Measurements from ENCODE around the gene IL11. TPM values are rescaled to one million over a fixed set of nuclear protein-coding genes. Genes with fewer than 3 reads are reported as not detected.

IL11 gene
- total RNA-seq, 6 experiments from 2014 or later = not detected

GRCh38 chr19:55358943-55359908 lies 11.0 kb downstream of the IL11 start:
- 58% methylated on average over 11 of the region's 32 CpGs for WGBS (ENCODE audit: insufficient coverage, low coverage, low lambda C conversion rate, missing lambda C conversion rate)
- no peaks in the 10 kb centered on the region for H3K27me3 ChIP-seq

GRCh38 chr19:55358493-55358892 lies 11.8 kb downstream of the IL11 start:
- no peaks in the 10 kb centered on the region for H3K36me3 ChIP-seq
- H3K27ac ChIP-seq = no peak overlapping the region
- no peak for ATAC-seq
- no peak overlapping the region for H3K4me3 ChIP-seq
- peaks cover 0 to 3% (median 0%) of the 10 kb centered on the region in 4 donors for H3K4me1 ChIP-seq
- no peak for DNase-seq
- intact Hi-C loops (cut with DNase I) = no loop called here
- WGBS (ENCODE audit: insufficient coverage, low coverage, low lambda C conversion rate, missing lambda C conversion rate) = 87% methylated on average over 7 of the region's 19 CpGs
- H3K27me3 ChIP-seq = peaks cover 0 to 3% of the 10 kb centered on the region in 2 donors
- TF ChIP-seq CTCF (IDR thresholded peaks at IDR 0.05) (no peak), POLR2A (IDR thresholded peaks at IDR 0.05) (no peak)
- no peaks in the 10 kb centered on the region for H3K9me3 ChIP-seq

More at GRCh38 chr19:55358943-55359908, 11.0 kb downstream of the IL11 start:
- Histone ChIP-seq H3K36me3 (no peaks in the 10 kb centered on the region), H3K9me3 (no peaks in the 10 kb centered on the region), H3K4me1 (no peaks in the 10 kb centered on the region), H3K27ac (no peak overlapping the region), H3K4me3 (no peak overlapping the region)
- DNase-seq (peak in 1 of 3 donors; percentile 16), ATAC-seq (no peak)
- TF ChIP-seq POLR2A (IDR thresholded peaks at IDR 0.05) (no peak), CTCF (IDR thresholded peaks at IDR 0.05) (no peak)
- intact Hi-C loops (cut with DNase I) = no loop called here

- intact Hi-C loops (cut with DNase I) = no loop called here
- Histone ChIP-seq H3K36me3 (no peaks in the 10 kb centered on the region), H3K4me1 (peaks cover 0 to 6% (median 0%) of the 10 kb centered on the region in 4 donors), H3K9me3 (no peaks in the 10 kb centered on the region), H3K4me3 (no peak overlapping the region), H3K27ac (no peak overlapping the region), H3K27me3 (peaks cover 0 to 11% of the 10 kb centered on the region in 2 donors)
- WGBS (ENCODE audit: insufficient coverage, low coverage, low lambda C conversion rate, missing lambda C conversion rate) = 33% methylated on average over 8 of the region's 13 CpGs
- TF ChIP-seq CTCF (IDR thresholded peaks at IDR 0.05) = no peak
- no peak for TF ChIP-seq POLR2A (IDR thresholded peaks at IDR 0.05)
- ATAC-seq = no peak
- DNase-seq = no peak
Observed at GRCh38 chr19:55355213-55355821, 14.9 kb downstream of the IL11 start.

GRCh38 chr19:55354698-55355212 lies 15.5 kb downstream of the IL11 start, which contains the start of gene COX6B2:
Gene COX6B2 (minus strand): TSS chr19:55354719. CDS start chr19:55354521, 198 bp downstream.
- Histone ChIP-seq H3K4me3 (peak within 1 kb of the TSS; percentile 1 to 36 (median 4)), H3K9me3 (no peaks in the 10 kb centered on the region), H3K4me1 (peaks cover 0 to 6% (median 0%) of the 10 kb centered on the region in 4 donors), H3K27ac (no peak within 1 kb of the TSS), H3K36me3 (no peaks in the 10 kb centered on the region), H3K27me3 (peaks cover 0 to 11% of the 10 kb centered on the region in 2 donors)
- peak in 1 of 3 donors; percentile 21 for DNase-seq
- TF ChIP-seq POLR2A (IDR thresholded peaks at IDR 0.05) (no peak), CTCF (IDR thresholded peaks at IDR 0.05) (no peak)
- ATAC-seq = no peak
- 0% methylated on average over 2 of the region's 43 CpGs for WGBS (ENCODE audit: insufficient coverage, low coverage, low lambda C conversion rate, missing lambda C conversion rate)
- intact Hi-C loops (cut with DNase I) = no loop called here
